IMR-90 (cell line): ENCODE results near the gene RPGRIP1L. TPM values are rescaled to one million over a fixed set of nuclear protein-coding genes. Genes with fewer than 3 reads are reported as not detected.

Source experiments
- ATAC-seq: fragments of 200-7000 bp; cut with Tn5 transposase; 2 replicates; pipeline ENCODE4 v1.9.1; 2020; ENCODE audit warnings: low read depth, mild to moderate bottlenecking, moderate library complexity
- BruUV-seq: library from RNA; stranded (reverse); fragments of 400-500 nt; replicated peaks from 2 replicates; lab custom pipeline; 2021; lab: Mats Ljungman, UMichigan
- CTCF ChIA-PET: fragments of 300-600 bp; formaldehyde crosslinking; extraction: SDS; loops from one replicate; lab custom pipeline; 2021; ENCODE audit warnings: antibody characterized with exemption; lab: Yijun Ruan, JAX
- POLR2A ChIA-PET: fragments of 300-600 bp; sonication (Branson Sonifier 250); formaldehyde crosslinking; loops from one replicate; lab custom pipeline; 2022; ENCODE audit warnings: antibody characterized with exemption; ENCODE audit not compliant: unreplicated experiment; lab: Charles Lee
- DNase-seq: peaks from one replicate; pipeline ENCODE4 v3.0.0; 2013
- H2AFZ ChIP-seq: replicated peaks from 2 replicates; pipeline ENCODE3; 2013; ENCODE audit warnings: low read length, mild to moderate bottlenecking; ENCODE audit not compliant: poor library complexity
- H2AK5ac ChIP-seq: 2 replicates; pipeline ENCODE4 v1.6.1; 2013; ENCODE audit warnings: low read depth, low read length, inconsistent platforms
- H2AK9ac ChIP-seq: replicated peaks from 2 replicates; pipeline ENCODE3; 2013; ENCODE audit warnings: mild to moderate bottlenecking, low read depth, low read length, moderate library complexity; ENCODE audit not compliant: poor library complexity
- H2BK120ac ChIP-seq: 2 replicates; pipeline ENCODE4 v1.6.1; 2013; ENCODE audit warnings: low read depth, low read length, inconsistent platforms
- H2BK15ac ChIP-seq: 3 replicates; pipeline ENCODE4 v1.6.1; 2013; ENCODE audit warnings: low read depth, low read length, inconsistent platforms
- H2BK20ac ChIP-seq: 2 replicates; pipeline ENCODE4 v1.6.1; 2013; ENCODE audit warnings: low read depth, mild to moderate bottlenecking, inconsistent platforms, low read length, moderate library complexity
- H2BK5ac ChIP-seq: 2 replicates; pipeline ENCODE4 v1.6.1; 2013; ENCODE audit warnings: mild to moderate bottlenecking, low read depth, low read length, inconsistent platforms; ENCODE audit not compliant: poor library complexity, severe bottlenecking
- H3K14ac ChIP-seq: replicated peaks from 2 replicates; pipeline ENCODE4 v1.6.1; 2013; ENCODE audit warnings: low read depth, low read length, inconsistent platforms
- H3K18ac ChIP-seq: 2 replicates; pipeline ENCODE4 v1.6.1; 2013; ENCODE audit warnings: low read depth, low read length, control low read depth
- H3K23ac ChIP-seq: 2 replicates; pipeline ENCODE4 v1.6.1; 2013; ENCODE audit warnings: low read depth, low read length, inconsistent platforms
- H3K27ac ChIP-seq: 2 replicates; pipeline ENCODE4 v1.5.1; 2013; ENCODE audit warnings: mild to moderate bottlenecking, control low read depth, low read length; ENCODE audit not compliant: insufficient read depth
- H3K27me3 ChIP-seq: 2 replicates; pipeline ENCODE4 v1.6.1; 2013; ENCODE audit warnings: low read length; ENCODE audit not compliant: control insufficient read depth, insufficient read depth
- H3K36me3 ChIP-seq: 2 replicates; pipeline ENCODE4 v1.6.1; 2013; ENCODE audit warnings: low read length, mixed read lengths; ENCODE audit not compliant: control insufficient read depth, insufficient read depth
- H3K4ac ChIP-seq: 2 replicates; pipeline ENCODE4 v1.6.1; 2013; ENCODE audit warnings: low read depth, low read length, inconsistent platforms
- H3K4me1 ChIP-seq: 2 replicates; pipeline ENCODE4 v1.6.1; 2013; ENCODE audit warnings: low read length, mixed read lengths; ENCODE audit not compliant: control insufficient read depth, insufficient read depth
- H3K4me2 ChIP-seq: 2 replicates; pipeline ENCODE4 v1.6.1; 2013; ENCODE audit warnings: low read depth, mild to moderate bottlenecking, control low read depth, low read length, moderate library complexity
- H3K4me3 ChIP-seq: 2 replicates; pipeline ENCODE4 v1.5.1; 2013; ENCODE audit warnings: low read depth, mild to moderate bottlenecking, control low read depth, low read length, moderate library complexity; ENCODE audit not compliant: insufficient read depth
- H3K56ac ChIP-seq: 2 replicates; pipeline ENCODE4 v1.6.1; 2013; ENCODE audit warnings: low read length, inconsistent platforms; ENCODE audit not compliant: insufficient read depth; ENCODE audit errors: extremely low read depth
- H3K79me1 ChIP-seq, 2 experiments: 2 replicates each; pipeline ENCODE4 v1.6.1; 2013; ENCODE audit warnings: low read length in 2 of 2, inconsistent platforms in 1 of 2, low read depth in 1 of 2
- H3K9ac ChIP-seq: 2 replicates; pipeline ENCODE4 v1.6.1; 2013; ENCODE audit warnings: low read depth, low read length, control low read depth
- H3K9me1 ChIP-seq: 2 replicates; pipeline ENCODE4 v1.6.1; 2013; ENCODE audit warnings: low read length, inconsistent platforms; ENCODE audit not compliant: insufficient read depth
- H3K9me3 ChIP-seq: 2 replicates; pipeline ENCODE4 v1.6.1; 2013; ENCODE audit warnings: low read length; ENCODE audit not compliant: control insufficient read depth, insufficient read depth
- H4K20me1 ChIP-seq: 2 replicates; pipeline ENCODE4 v1.6.1; 2013; ENCODE audit warnings: low read length, inconsistent platforms; ENCODE audit not compliant: insufficient read depth
- H4K5ac ChIP-seq: 2 replicates; pipeline ENCODE4 v1.6.1; 2013; ENCODE audit warnings: mild to moderate bottlenecking, low read depth, low read length, control low read depth
- H4K8ac ChIP-seq, 2 experiments: 2 replicates each; pipeline ENCODE4 v1.6.1; 2013; ENCODE audit warnings: low read depth in 2 of 2, low read length in 2 of 2, control low read depth in 1 of 2, inconsistent platforms in 1 of 2
- H4K91ac ChIP-seq: 2 replicates; pipeline ENCODE4 v1.6.1; 2013; ENCODE audit warnings: low read depth, low read length, inconsistent platforms; ENCODE audit not compliant: insufficient read depth
- BHLHE40 ChIP-seq: fragments of 150-350 bp; IDR thresholded peaks from 2 replicates; pipeline ENCODE4 v1.6.1; 2016; ENCODE audit warnings: mild to moderate bottlenecking, low read depth, low read length
- NFE2L2 ChIP-seq: fragments of 150-350 bp; IDR thresholded peaks from 2 replicates; pipeline ENCODE4 v1.6.1; 2016; ENCODE audit warnings: low read depth, mild to moderate bottlenecking, low read length
- POLR2A ChIP-seq: IDR thresholded peaks from 2 replicates; pipeline ENCODE4 v1.6.1; 2012; ENCODE audit warnings: mild to moderate bottlenecking, low read depth, low read length
- RCOR1 ChIP-seq: IDR thresholded peaks from 2 replicates; pipeline ENCODE4 v1.6.1; 2012; ENCODE audit warnings: mild to moderate bottlenecking, low read length, improper control_type of control experiment; ENCODE audit not compliant: insufficient replicate concordance
- RFX5 ChIP-seq: IDR thresholded peaks from 2 replicates; pipeline ENCODE4 v1.8.0; 2012; ENCODE audit warnings: low read depth, mild to moderate bottlenecking, low read length, moderate library complexity
- SMC3 ChIP-seq: fragments of 150-350 bp; IDR thresholded peaks from 2 replicates; pipeline ENCODE4 v1.6.1; 2016; ENCODE audit warnings: low read depth, mild to moderate bottlenecking, antibody characterized with exemption, low read length, moderate library complexity
- WGBS, 2 experiments: methylation state at CpG; one replicate each; pipeline versions ENCODE4 v1.1.5 to v1.1.7; 2013; ENCODE audit warnings: missing lambda C conversion rate in 2 of 2; ENCODE audit not compliant: insufficient read length in 1 of 2; ENCODE audit errors: extremely low coverage in 2 of 2; 5-methylcytosine and 5-hydroxymethylcytosine counted together
- dilution Hi-C: fragments of 300-500 bp; cut with HindIII; formaldehyde crosslinking; loops from one replicate; pipeline ENCODE4 v1.14.3; 2018; ENCODE audit warnings: low sequenced_read_pairs; ENCODE audit not compliant: unreplicated experiment
- in situ Hi-C: fragments of 300-500 bp; cut with MboI; formaldehyde crosslinking; loops from 3 replicates; pipeline ENCODE4 v1.14.3; 2019; ENCODE audit warnings: low sequenced_read_pairs, inconsistent platforms, mixed read lengths
- intact Hi-C: fragments of 100-400 bp; cut with micrococcal nuclease; formaldehyde crosslinking; loops from 2 replicates; pipeline ENCODE4 v1.10.0; 2022
- polyA plus RNA-seq, 3 experiments: library from polyadenylated mRNA; depleted of rRNA; stranded (reverse); fragments of >200 nt; gene quantifications; 2 replicates each; pipeline ENCODE4 v1.2.3, GENCODE V29; 2012; ENCODE audit warnings: low replicate concordance in 1 of 3
- total RNA-seq: library from RNA; depleted of rRNA; stranded (reverse); fragments of >200 nt; gene quantifications from 2 replicates; pipeline ENCODE4 v1.2.3, GENCODE V29; 2012
- TF ChIP-seq, protein P1 (sequence below): conservative IDR thresholded peaks from 2 replicates; pipeline ENCODE4 v1.5.1; 2012; ENCODE audit warnings: mild to moderate bottlenecking, low read depth, low read length, improper control_type of control experiment

RPGRIP1L gene
- total and polyA plus RNA-seq, 2 of the 4 experiments (the other 2 are of a cell fraction), result 7.3 to 10.4 TPM

DNA sequence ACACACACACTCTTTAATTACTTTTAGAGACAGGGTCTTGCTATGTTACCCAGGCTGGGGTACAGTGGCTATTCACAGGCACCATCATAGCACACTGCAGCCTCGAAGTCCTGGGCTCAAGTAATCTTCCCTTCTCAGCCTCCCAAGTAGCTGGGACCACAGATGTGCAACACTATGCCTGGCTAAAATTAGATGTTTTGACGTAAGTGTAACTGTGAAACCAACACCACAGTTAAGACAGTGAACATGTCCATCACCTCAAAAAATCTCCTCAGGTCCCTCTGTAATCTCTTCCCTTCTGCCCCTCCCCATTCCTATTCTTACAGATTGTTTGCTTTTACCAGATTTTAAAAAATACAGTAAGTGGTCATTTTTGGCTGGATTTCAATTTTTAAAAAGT is 66.7 kb downstream of the RPGRIP1L start:
- no CpG with 5 or more reads among the region's 2 CpGs for WGBS, 2 experiments

More for the DNA sequence above, 66.7 kb downstream of the RPGRIP1L start:
- no TSS peak for BruUV-seq
- no peak overlapping the region for H3K14ac ChIP-seq
- no peaks in the 10 kb centered on the region for H4K20me1 ChIP-seq
- POLR2A ChIA-PET, result no interaction called here
- H4K91ac ChIP-seq, result no peak overlapping the region
- in situ Hi-C loops, result no loop called here
- DNase-seq, result no peak
- no peaks in the 10 kb centered on the region; the same call in 1 of the 2 replicates for H3K9me1 ChIP-seq
- no peak overlapping the region for H3K4me3 ChIP-seq
- no peaks in the 10 kb centered on the region for H3K4me1 ChIP-seq
- intact Hi-C loops, result no loop called here
- H2AK5ac ChIP-seq, result no peak overlapping the region
- no peak overlapping the region for H3K56ac ChIP-seq
- no peaks in the 10 kb centered on the region for H3K79me1 ChIP-seq
- peaks cover 7% of the 10 kb centered on the region; the same call in 1 of the 2 replicates for H3K36me3 ChIP-seq
- H2BK120ac ChIP-seq, result no peak overlapping the region
- H4K8ac ChIP-seq, result no peak overlapping the region
- H3K4me2 ChIP-seq, result no peak overlapping the region
- H3K9me3 ChIP-seq, result no peaks in the 10 kb centered on the region
- no peak overlapping the region for H2AK9ac ChIP-seq
- H3K27ac ChIP-seq, result no peak overlapping the region
- no peak for ATAC-seq
- no peak overlapping the region for H2BK5ac ChIP-seq
- H3K18ac ChIP-seq, result no peak overlapping the region
- H3K4ac ChIP-seq, result no peak overlapping the region
- no peak overlapping the region for H2AFZ ChIP-seq
- H4K5ac ChIP-seq, result no peak overlapping the region
- no peaks in the 10 kb centered on the region for H3K27me3 ChIP-seq
- H3K9ac ChIP-seq, result no peak overlapping the region
- H3K23ac ChIP-seq, result no peak overlapping the region
- CTCF ChIA-PET, result interaction anchor here (0.7 kb wide), 1 partner anchor 737 kb away, joined by 3 read pairs; no protein-coding TSS in a partner anchor
- dilution Hi-C loops, result no loop called here
- no peak overlapping the region for H2BK15ac ChIP-seq
- H2BK20ac ChIP-seq, result no peak overlapping the region
- TF ChIP-seq NFE2L2 (no peak), SMC3 (no peak), BHLHE40 (no peak), POLR2A (no peak), RFX5 (no peak), RCOR1 (no peak)
- TF ChIP-seq, protein P1, sequence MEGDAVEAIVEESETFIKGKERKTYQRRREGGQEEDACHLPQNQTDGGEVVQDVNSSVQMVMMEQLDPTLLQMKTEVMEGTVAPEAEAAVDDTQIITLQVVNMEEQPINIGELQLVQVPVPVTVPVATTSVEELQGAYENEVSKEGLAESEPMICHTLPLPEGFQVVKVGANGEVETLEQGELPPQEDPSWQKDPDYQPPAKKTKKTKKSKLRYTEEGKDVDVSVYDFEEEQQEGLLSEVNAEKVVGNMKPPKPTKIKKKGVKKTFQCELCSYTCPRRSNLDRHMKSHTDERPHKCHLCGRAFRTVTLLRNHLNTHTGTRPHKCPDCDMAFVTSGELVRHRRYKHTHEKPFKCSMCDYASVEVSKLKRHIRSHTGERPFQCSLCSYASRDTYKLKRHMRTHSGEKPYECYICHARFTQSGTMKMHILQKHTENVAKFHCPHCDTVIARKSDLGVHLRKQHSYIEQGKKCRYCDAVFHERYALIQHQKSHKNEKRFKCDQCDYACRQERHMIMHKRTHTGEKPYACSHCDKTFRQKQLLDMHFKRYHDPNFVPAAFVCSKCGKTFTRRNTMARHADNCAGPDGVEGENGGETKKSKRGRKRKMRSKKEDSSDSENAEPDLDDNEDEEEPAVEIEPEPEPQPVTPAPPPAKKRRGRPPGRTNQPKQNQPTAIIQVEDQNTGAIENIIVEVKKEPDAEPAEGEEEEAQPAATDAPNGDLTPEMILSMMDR, result no peak
